ENCODE measurements around the gene XAGE3.

The XAGE3 gene

GRCh38 chrX:52839137-52839536, 28.7 kb downstream of the XAGE3 start:
- no peak for DNase-seq (ENCODE audit: low read depth)

DNA sequence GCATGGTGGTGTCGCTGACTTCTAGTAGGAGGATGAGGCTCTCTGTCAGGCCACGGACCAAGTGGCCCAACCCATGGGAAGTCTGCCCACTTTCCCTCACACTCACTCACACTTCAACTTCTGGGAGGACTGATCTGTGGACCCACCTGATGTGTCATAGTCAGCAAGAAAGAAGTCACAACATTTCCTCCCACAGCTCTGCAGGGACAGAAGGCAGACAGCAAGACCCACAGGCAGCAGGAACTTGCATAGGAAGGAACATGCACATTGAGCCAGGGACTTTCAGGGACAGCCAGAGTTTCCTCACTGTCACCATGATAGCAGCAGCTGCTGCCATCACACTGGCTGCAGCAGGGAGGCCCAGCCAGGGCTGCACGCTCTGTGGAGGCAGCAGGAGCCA, 37.3 kb downstream of the XAGE3 start:
- no peak for DNase-seq (ENCODE audit: low read depth)

- no peak for DNase-seq (ENCODE audit: low read depth)
Observed at GRCh38 chrX:52824608-52825007, 43.3 kb downstream of the XAGE3 start.

DNA sequence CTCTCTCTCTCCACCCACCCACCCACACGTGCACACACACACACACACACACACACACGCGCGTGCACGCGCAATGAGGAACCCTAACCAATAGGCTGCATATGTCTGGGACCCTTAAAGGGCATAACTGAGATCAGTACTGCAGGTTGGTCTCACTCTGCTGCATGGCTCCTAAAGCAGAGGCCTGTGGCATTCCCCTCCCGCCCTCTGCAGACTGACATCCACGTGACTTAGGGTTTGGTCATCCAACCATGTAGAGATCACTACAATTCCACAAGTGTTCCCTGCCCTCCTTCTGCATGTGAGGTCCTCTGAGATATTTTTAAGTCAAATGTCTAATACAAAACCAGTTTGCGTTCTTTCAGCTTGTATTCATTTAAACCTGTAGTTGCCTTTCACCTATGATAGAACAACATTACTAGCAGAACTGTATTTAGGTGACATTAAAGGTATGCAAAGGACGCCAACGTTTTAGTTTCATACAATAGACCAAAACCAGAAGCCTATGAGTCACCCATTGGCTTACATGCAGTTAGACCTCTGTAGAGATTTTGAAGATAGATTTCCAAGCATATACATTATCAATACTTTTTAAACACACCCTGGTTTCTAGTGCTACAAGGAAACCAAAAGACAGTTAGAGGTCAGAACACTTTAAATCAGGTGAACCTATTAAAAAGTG, 46.7 kb downstream of the XAGE3 start:
- no peak for DNase-seq (ENCODE audit: low read depth)

- no peak for DNase-seq (ENCODE audit: low read depth)
Observed at GRCh38 chrX:52819788-52820187, 48.1 kb downstream of the XAGE3 start.
